Right lobe of liver (tissue), 6 donors: ENCODE measurements around the gene TTC9B. TPM values are rescaled to one million over a fixed set of nuclear protein-coding genes. Genes with fewer than 3 reads are reported as not detected.

Experiments used
- ATAC-seq, 4 donors: fragments of 200-7000 bp; cut with Tn5 transposase; one replicate each; pipeline ENCODE4 v1.9.1; 2020; ENCODE audit warnings: mild to moderate bottlenecking in 4 of 4, moderate library complexity in 4 of 4
- DNase-seq, 3 donors: peaks; one replicate each; pipeline ENCODE4 v3.0.0-alpha.2; 2020
- H3K27ac ChIP-seq, 3 donors: fragments of 200-600 bp; one replicate each; pipeline ENCODE4 v1.8.0; 2022
- H3K27me3 ChIP-seq, 2 donors: fragments of 200-600 bp; one replicate each; pipeline ENCODE4 v1.8.0; 2022
- H3K36me3 ChIP-seq, 4 donors: fragments of 200-600 bp; sonication (generic) in 1 of 4; one replicate each; pipeline versions ENCODE4 v1.5.1 to v1.8.0; 2017 to 2022; ENCODE audit warnings: control low read depth in 1 of 4
- H3K4me1 ChIP-seq, 4 donors: fragments of 200-600 bp; sonication (generic) in 1 of 4; one replicate each; pipeline versions ENCODE4 v1.5.1 to v1.8.0; 2017 to 2022; ENCODE audit warnings: control low read depth in 1 of 4
- H3K4me3 ChIP-seq, 3 donors: fragments of 200-600 bp; one replicate each; pipeline ENCODE4 v1.8.0; 2022
- H3K9me3 ChIP-seq, 4 donors: fragments of 200-600 bp; sonication (generic) in 1 of 4; one replicate each; pipeline versions ENCODE4 v1.5.1 to v1.8.0; 2017 to 2022; ENCODE audit warnings: control low read depth in 1 of 4
- CTCF ChIP-seq, 4 donors: fragments of 200-600 bp in 3 of 4; fragments of 450-650 bp in 1 of 4; IDR thresholded peaks; one replicate each; pipeline versions ENCODE4 v1.5.1 to v1.8.0; 2016 to 2022; ENCODE audit warnings: antibody characterized with exemption in 4 of 4, mild to moderate bottlenecking in 2 of 4
- POLR2A ChIP-seq: fragments of 450-650 bp; IDR thresholded peaks from one replicate; pipeline ENCODE4 v1.6.1; 2017; ENCODE audit warnings: antibody characterized with exemption, mild to moderate bottlenecking
- WGBS: methylation state at CpG from one replicate; pipeline ENCODE4 v1.1.6; 2018; ENCODE audit warnings: low coverage, low lambda C conversion rate; ENCODE audit not compliant: insufficient coverage; ENCODE audit errors: missing lambda C conversion rate; 5-methylcytosine and 5-hydroxymethylcytosine counted together
- intact Hi-C, 2 donors: fragments of 100-400 bp; cut with DNase I; formaldehyde crosslinking; loops; one replicate each; pipeline versions ENCODE4 v1.11.2 to v1.14.1; 2022
- total RNA-seq, 6 experiments: library from RNA; depleted of rRNA in 2 of 6; stranded (reverse); fragments of >200 nt in 2 of 6; fragmentation: NEBNext Ultra II Directional in 3 of 6; extraction: Animal tissue kit (Norgen Biotek cat#: 25700) in 3 of 6; gene quantifications; one replicate each; pipeline versions ENCODE4 v1.1.0 to v1.2.4, GENCODE V29; 2016 to 2023
- donor health status: DM: no; HTN: yes; CAD: no.
- donor health status: DM: no; HTN: no; CAD: no.
- donor health status: DM: no; HTN: no; CAD: no.
- donor health status: DM: no; HTN: yes; CAD: no.
- donor health status: DM: no; HTN: yes; CAD: no.

TTC9B gene
- total RNA-seq, 6 experiments from 2014 or later = not detected

- H3K9me3 ChIP-seq = no peaks in the 10 kb centered on the region
- no peaks in the 10 kb centered on the region for H3K27me3 ChIP-seq
- no peaks in the 10 kb centered on the region for H3K4me1 ChIP-seq
- 83% methylated on average over 1 of the region's 1 CpG for WGBS
- H3K27ac ChIP-seq = no peak overlapping the region
- no peaks in the 10 kb centered on the region for H3K36me3 ChIP-seq
- DNase-seq = no peak
- intact Hi-C loops = no loop called here
- TF ChIP-seq POLR2A = no peak
- no peak for TF ChIP-seq CTCF (IDR thresholded peaks at IDR 0.05)
- no peak for ATAC-seq
- no peak overlapping the region for H3K4me3 ChIP-seq
Observed at GRCh38 chr19:40184273-40184672, 33.9 kb downstream of the TTC9B start.

GRCh38 chr19:40178756-40179155 lies 39.4 kb downstream of the TTC9B start:
- H3K27me3 ChIP-seq = no peaks in the 10 kb centered on the region
- H3K36me3 ChIP-seq = no peaks in the 10 kb centered on the region
- no peak overlapping the region for H3K27ac ChIP-seq
- no peaks in the 10 kb centered on the region for H3K4me1 ChIP-seq
- WGBS = 51% methylated on average over 3 of the region's 4 CpGs
- H3K9me3 ChIP-seq = no peaks in the 10 kb centered on the region
- DNase-seq (no peak), ATAC-seq (no peak)
- TF ChIP-seq CTCF (IDR thresholded peaks at IDR 0.05) (no peak), POLR2A (no peak)
- H3K4me3 ChIP-seq = no peak overlapping the region
- intact Hi-C loops = no loop called here

- H3K4me1 ChIP-seq = no peaks in the 10 kb centered on the region
- no peak for TF ChIP-seq CTCF (IDR thresholded peaks at IDR 0.05)
- no peak for TF ChIP-seq POLR2A
- 83% methylated on average over 5 of the region's 5 CpGs for WGBS
Observed at GRCh38 chr19:40177286-40178070, 40.7 kb downstream of the TTC9B start.

GRCh38 chr19:40175820-40176219 lies 42.4 kb downstream of the TTC9B start:
- H3K27ac ChIP-seq = no peak overlapping the region
- no peaks in the 10 kb centered on the region for H3K27me3 ChIP-seq
- ATAC-seq = no peak
- H3K9me3 ChIP-seq = no peaks in the 10 kb centered on the region
- WGBS = 63% methylated on average over 5 of the region's 5 CpGs
- no peaks in the 10 kb centered on the region for H3K4me1 ChIP-seq
- no peaks in the 10 kb centered on the region for H3K36me3 ChIP-seq
- DNase-seq = no peak
- intact Hi-C loops = no loop called here
- H3K4me3 ChIP-seq = no peak overlapping the region
- TF ChIP-seq CTCF (IDR thresholded peaks at IDR 0.05) = no peak
- TF ChIP-seq POLR2A = no peak

More at GRCh38 chr19:40177286-40178070, 40.7 kb downstream of the TTC9B start:
- intact Hi-C loops = no loop called here
- Histone ChIP-seq H3K9me3 (no peaks in the 10 kb centered on the region), H3K27me3 (no peaks in the 10 kb centered on the region), H3K27ac (no peak overlapping the region), H3K36me3 (no peaks in the 10 kb centered on the region), H3K4me3 (no peak overlapping the region)
- no peak for ATAC-seq
- DNase-seq = no peak
